GM04503 (cell line): ENCODE measurements around the gene TRAPPC3.
"Not testable (repeated sequence)": the region's sequence is repeated elsewhere in the genome, so short reads cannot be mapped to it uniquely, and the experiment has no call there.

Experiments
- DNase-seq: peaks from one replicate; pipeline ENCODE4 v3.0.0-alpha.2; 2012; ENCODE audit warnings: low read depth

The TRAPPC3 gene

DNA sequence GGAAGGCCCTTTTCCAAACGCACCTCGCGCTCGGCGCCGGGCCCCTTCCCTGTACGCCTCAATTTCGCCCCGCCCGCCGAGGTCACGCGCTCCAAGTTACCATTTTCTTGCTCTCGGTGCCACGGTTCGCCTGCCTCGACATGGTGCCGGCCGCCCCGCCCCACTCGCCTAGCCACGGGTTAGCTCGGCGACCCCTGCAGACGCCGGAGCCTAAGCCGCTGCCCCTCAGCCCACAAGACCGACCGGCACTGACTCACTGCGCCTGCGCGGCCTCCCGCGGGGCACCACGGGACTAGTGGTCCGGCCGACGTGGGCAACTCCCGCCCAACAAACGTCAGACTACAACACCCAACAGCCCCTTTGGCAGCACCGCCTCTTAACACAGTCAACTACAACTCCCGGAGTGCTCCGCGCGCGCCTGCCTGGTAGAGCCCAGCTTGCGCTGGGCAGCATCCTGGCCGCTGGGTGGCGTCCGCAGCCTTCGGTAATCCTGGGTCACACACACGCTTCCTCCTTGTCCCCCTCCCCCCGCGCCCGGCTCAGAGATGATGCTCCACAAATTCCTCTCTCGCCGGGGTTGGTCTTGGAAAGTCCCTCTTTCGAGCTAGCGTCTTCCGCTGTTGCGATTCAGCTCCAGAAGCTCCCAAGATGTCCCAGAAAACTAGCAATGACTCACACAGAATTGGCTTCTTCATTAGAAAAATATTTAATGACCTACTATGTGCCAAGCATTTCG is at the start of gene TRAPPC3:
Gene TRAPPC3 (minus strand): TSS at position 250 of the 736 bp plus-strand sequence. CDS start 108 bp downstream, at position 142.
- DNase-seq, result peak; percentile 98

DNA sequence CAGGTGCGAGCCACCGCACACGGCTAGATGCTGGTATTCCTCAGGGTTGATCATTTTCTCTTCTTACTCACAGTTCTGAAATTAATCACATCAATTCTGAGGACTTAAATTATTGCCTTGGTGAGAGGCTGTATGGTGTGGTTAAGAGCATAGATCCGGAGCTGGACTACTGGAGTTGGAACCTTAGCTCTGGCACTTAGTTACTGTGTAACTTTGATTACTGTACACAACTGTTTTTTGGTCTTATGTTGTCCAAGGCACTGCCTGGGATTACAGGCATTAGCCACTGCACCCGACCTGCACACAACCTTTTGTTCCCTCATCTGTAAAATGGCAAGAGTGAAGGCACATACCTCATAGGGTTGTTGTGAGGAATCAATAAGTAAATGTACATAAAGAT is 49.4 kb upstream of the TRAPPC3 start:
- no peak for DNase-seq

DNA sequence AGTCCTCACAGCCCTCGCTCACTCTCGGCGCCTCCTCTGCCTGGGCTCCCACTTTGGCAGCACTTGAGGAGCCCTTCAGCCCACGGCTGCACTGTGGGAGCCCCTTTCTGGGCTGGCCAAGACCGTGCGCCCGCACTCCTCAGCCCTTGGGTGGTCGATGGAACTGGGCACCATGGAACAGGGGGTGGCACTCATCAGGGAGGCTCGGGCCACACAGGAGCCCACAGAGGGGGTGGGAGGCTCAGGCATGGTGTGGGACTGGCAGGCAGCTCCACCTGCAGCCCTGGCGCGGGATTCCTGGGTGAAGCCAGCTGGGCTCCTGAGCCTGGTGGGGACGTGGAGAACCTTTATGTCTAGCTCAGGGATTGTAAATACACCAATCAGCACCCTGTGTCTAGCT is 47.5 kb upstream of the TRAPPC3 start:
- not testable (repeated sequence) for DNase-seq

DNA sequence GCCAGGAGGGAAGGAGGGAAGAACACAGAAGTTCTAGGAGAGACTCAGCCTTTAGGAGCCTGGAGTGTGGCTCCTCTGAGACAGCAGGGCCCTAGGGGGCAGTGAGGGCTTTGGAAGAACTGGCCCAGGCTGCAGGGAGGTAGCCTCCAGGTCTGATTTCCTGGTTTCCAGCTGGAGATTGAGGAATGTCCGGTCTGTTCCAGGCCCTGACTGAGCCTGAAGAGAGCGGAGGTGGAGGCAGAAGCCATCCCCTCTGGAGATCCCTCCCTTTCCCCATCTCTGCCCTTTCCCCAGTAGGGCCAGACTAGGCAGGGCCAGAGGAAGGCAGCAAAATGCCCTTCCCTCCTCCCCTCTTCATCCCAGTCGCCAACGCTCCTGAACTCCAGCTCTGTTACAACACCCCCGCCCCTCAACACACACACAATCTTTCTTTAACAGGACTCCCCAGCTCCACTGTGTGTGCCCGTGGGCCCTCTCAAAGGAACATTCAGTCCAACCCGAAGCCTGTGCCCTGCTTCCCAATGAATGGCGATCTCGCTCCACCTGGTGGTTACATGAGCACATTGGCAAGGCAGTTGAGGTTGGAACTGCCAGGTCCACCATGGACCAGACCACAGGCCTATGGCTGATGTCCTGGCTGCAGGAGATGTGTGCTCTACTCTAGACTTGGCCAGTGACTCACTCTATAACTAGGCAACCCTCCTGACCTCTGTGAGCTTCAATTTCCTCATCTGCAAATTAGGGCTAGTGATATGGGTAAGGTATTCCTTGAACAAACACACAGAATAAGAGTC is 38.7 kb upstream of the TRAPPC3 start:
- peak; percentile 75 for DNase-seq

DNA sequence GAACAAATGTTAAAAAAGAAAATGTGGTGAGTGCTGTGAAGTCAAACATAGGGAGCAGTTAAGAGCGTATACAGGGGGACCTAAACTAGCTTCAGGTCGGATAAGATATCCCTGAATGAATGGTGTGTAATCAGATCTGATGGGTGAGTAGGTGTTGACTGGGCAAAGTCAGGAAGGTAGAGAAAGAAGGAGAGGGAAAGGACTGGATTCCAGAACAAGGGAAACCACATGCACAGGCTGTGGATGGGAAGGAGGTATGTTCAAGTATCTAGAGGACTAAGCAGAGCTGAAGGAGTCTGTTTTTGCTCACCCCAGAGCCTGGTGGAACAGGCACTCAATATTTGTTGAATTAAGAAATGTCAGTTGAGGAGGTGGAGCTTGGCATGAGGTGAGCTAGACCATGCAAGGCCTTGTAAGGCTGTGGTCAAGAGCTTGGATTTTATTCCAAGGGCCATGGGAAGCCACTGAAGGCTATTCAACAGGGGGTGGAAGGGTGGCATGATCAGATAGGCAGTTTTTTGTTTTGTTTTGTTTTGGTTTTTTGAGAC is 34.1 kb upstream of the TRAPPC3 start:
- DNase-seq, result no peak

DNA sequence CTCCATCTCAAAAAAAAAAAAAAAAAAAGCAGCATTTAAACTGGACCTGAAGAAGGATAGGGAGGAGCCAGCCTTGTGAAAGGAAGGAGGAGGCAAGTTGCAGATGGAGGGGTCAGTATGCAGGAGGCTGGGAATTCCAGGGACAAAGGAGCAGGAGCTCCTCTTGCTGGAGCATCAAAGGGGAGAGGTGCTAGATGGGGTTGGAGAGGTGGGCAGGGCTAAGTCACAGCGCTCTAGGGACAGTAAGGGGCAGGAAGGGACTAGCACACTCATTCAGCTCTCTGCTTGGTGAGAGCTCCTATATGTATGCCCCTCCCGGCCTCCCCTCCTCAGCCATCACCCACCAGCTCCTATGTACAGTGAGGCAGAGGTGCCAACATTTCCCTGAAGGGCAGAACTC is 33.4 kb upstream of the TRAPPC3 start:
- DNase-seq, result no peak

DNA sequence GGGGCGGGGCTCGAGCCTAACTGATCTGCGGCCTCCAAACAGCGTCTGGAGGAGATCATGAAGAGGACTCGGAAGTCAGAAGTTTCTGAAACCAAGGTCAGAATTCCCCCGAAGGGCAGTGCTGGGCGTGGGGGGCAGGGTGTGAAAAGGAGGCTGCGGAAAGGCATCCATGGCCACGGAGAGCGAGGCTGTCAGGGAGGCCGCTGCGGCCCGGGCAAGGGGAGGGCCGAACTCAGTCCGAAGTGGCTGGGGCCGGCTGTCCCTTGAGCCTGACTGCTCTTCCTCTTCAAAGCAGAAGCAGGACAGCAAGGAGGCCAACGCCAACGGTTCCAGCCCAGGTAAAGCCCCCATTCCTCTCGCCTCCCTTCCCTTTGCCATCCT is 29.9 kb upstream of the TRAPPC3 start:
- DNase-seq, result no peak

DNA sequence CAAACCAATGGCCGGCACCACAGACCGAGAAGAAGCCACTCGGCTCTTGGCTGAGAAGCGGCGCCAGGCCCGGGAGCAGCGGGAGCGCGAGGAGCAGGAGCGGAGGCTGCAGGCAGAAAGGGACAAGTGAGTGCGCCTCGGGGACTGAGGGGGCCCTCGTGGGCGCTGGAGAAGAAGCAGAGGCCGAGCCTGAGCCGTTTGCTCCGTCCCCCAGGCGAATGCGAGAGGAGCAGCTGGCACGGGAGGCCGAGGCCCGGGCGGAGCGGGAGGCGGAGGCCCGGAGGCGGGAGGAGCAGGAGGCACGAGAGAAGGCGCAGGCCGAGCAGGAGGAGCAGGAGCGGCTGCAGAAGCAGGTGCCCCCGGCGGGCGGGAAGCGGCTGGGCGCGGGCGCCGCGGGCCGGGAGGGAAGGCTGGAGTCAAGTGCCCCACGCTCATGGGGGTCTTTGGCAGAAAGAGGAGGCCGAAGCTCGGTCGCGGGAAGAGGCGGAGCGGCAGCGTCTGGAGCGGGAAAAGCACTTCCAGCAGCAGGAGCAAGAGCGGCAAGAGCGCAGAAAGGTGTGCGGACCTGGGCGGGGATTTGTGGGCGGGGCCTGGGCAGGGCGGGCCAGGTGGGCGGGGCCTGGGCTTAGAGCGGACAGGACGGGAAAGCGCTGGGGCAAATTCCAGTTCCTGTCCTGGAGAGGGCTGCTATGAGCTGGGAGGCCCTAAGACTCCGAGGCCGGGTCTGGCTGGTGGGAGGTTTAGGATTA is 29.4 kb upstream of the TRAPPC3 start:
- DNase-seq, result no peak

DNA sequence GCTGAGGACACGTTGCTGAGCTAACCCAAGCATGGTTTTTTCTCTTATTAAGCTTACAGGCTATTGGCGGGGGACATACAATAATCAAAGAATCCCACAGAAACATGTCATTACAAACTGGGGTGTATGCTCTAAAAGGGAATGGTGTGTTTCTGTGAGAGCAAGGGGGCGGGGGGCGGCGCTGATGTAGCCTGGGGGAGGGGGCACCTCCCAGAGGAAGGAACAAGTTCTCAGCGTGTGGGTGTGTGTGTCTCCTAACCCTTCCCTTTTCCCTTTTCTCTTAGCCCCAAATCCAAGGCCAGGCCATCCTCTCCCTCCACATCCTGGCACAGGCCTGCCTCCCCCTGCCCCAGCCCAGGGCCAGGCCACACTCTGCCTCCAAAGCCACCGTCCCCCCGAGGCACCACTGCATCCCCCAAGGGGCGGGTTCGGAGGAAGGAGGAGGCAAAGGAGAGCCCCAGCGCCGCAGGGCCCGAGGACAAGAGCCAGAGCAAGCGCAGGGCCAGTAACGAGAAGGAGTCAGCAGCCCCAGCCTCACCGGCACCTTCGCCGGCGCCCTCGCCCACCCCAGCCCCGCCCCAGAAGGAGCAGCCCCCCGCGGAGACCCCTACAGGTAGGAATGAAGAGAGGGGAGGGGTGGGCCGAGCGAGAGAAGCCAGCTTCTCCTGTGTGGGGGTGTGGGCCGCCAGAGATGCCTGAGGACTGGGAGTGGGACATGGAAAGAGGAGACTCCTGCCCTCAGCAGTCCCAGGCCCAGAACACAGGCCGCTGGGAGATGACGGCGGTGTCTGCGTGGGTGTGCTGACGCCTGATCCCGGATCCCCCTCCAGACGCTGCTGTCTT is 28.5 kb upstream of the TRAPPC3 start:
- no peak for DNase-seq

DNA sequence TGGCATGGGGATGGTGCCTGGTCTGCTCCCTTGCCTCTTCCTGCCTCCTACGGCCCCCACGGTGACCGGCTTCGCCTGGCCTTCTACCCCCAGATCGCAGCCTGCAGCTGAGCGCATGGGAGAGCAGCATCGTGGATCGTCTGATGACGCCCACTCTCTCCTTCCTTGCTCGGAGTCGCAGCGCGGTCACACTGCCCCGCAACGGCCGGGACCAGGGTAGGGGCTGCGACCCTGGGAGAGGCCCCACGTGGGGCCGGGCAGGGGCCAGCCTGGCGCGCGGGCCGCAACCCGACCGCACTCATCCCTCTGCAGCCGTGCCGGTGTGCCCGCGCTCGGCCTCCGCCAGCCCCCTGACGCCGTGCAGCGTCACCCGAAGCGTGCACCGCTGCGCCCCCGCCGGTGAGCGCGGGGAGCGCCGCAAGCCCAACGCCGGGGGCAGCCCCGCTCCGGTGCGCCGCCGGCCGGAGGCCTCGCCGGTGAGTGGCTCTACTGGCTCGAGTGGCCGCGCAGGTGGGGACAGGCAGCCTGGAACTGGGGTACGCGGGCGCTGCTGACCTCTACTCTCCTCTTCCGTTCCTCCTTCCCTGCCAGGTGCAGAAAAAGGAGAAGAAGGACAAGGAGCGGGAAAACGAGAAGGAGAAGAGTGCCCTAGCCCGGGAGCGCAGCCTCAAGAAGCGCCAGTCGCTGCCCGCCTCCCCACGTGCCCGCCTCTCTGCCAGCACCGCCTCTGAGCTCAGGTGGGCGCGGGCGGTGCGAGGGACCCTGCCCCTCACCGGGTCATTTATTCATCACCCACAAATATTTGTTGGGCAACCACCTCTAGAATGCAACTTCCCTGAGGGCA is 27.0 kb upstream of the TRAPPC3 start:
- DNase-seq, result no peak

DNA sequence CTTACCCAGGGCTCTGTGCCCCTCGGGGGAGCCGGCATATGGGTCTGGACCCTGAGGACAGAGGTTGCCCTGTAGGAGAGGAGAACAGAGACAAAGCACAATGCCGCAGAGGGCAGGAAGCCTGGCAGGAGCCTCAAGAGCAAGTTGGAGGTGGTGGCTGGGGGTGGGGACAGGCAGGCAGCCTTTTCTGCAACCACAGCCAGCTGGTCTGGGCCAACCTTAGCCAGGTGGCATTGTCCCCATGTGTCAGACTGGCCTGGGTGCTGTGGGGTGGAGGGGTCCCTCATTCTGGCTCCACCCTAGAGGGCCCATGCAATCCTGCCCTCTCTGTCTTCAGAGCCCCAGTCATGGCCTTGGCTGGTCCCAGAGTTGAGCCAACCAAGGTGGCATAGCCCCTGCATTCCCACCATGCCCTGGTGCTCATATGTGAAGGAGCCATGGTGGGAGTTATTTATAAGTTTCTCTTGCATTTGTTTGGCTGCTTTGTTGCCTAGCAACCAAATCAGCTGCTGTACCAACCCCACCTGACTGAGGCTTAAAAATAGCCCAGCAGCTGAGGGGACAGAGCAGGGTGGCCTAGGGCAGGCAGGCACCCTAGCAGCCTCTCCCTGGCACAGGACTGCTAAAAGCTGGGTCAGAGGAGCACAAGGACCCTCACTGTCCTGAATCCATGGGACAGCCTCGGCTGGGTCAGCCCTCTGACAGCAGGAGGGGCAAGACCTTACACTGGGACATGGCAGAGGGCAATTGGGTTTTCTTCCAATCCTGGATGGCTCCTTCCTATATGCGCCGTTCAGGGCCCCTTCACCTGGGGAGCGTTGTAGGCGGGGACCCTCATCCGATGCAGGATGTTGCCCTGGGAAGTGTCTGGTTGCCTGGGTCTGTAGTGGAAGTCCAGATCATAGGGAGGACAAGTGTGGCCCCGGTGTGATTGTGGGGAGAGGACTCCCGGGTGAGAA is 26.1 kb upstream of the TRAPPC3 start:
- DNase-seq, result no peak

DNA sequence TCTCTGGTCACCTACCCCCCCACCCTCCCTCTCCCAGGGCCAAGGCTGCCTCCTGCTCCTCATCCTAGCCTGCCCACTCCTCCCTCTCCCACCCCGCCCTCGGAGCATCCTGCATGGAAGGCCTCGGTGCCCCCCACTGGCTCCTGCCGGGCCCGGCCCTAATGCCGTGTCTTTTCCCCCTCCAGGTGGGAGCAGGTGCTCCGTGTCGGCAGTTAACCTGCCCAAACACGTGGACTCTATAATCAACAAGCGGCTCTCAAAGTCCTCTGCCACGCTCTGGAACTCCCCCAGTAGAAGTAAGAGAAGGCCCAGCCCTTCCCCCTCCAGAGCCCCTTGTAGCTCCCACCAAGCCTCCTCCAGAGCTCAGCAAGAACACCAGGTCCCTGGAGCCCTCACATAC is 25.4 kb upstream of the TRAPPC3 start:
- DNase-seq, result no peak

DNA sequence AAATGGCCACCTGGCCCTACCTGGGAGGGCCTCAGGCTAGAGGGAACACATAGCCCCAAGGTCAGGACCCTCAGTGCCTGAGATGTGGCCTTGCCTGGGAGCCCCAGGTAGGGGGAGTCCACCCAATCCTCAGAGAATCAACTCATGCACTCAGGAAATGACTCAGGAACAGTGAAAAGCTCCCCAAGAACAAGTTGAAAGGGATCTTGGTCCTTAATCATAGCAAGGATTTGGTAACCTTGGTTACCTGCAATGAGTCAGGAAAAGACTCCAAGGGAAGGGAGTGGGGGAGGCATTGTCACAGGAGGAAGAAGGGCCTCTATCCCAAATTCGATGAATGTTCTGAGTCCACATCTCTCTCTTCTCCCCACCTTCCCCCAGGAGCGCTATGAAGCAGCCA is 23.7 kb upstream of the TRAPPC3 start:
- no peak for DNase-seq

DNA sequence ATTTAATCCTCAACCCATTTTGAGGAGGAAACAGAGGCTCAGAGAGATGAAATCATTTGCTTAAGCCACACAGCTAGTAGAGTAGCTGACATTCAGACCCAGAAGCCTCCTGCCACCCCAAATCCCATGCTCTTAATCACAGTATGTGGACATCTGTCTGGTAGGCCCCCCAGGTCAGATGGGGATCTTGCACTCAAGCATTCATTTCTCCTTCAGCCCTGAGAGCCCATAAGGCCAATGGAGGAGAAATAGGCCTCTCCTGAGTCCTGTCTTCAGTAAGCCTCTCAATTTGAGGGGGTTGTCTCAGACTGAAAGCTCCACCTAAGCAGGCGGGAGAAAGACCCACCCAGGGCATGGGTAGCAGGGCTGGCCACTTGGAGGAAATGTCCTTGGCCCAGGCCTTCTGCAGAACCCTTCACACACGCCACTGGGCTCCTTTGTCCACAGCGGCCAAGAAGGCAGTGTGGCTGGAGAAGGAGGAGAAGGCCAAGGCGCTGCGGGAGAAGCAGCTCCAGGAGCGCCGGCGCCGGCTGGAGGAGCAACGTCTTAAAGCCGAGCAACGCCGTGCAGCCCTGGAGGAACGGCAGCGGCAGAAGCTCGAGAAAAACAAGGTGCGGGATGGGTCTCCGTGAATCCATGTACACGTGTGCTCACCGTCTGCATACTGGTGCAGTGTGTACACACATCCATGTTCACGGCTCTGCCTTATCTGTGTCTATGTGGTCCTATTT is 22.9 kb upstream of the TRAPPC3 start:
- no peak for DNase-seq

DNA sequence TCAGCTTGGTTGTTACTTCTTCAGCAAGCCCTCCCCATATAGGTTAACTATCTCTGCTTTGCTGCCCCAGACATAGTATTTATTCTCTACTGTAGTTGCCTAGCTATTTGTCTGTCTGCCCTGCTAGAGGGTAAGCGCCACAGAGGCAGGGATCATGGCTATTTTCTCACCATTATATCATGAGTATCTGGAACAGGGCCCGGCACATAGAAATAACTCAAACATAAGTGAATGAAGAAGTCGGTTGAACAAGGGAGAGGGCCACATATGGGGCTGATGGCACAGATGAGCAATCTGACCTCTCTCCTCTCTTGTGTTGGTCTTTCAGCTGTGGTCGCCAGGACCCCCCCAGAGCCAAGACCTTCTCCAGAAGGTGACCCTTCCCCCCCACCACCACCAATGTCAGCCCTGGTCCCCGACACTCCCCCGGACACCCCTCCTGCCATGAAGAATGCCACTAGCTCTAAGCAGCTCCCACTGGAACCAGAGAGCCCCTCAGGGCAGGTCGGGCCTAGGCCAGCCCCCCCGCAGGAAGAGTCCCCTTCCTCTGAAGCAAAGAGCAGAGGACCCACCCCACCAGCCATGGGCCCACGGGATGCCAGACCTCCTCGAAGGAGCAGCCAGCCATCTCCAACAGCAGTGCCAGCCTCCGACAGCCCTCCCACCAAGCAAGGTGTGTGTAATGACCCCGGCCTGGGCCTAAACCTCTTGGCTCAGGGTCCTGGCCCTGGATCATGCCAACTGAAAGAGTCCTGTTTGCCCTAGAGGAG is 21.5 kb upstream of the TRAPPC3 start:
- DNase-seq, result no peak

DNA sequence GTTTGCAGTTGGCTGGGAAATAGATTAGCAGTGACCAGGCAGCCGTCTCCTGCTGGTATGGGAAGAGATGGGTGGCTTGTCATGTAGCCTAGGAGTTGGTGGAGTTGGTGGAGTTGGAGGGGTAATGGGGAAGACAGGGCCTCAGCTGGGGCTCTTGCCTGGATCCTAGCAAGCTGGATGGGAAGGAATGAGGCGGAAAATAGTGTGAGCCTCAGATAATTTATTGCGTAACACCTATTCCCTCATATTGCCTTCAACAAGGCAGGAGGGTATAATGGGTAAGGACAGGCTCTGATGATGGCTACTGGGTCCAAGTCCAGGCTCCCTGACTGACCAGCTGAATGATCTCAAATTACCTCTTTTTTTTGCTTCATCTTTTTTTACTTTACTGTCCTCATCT is 19.2 kb upstream of the TRAPPC3 start:
- no peak for DNase-seq

DNA sequence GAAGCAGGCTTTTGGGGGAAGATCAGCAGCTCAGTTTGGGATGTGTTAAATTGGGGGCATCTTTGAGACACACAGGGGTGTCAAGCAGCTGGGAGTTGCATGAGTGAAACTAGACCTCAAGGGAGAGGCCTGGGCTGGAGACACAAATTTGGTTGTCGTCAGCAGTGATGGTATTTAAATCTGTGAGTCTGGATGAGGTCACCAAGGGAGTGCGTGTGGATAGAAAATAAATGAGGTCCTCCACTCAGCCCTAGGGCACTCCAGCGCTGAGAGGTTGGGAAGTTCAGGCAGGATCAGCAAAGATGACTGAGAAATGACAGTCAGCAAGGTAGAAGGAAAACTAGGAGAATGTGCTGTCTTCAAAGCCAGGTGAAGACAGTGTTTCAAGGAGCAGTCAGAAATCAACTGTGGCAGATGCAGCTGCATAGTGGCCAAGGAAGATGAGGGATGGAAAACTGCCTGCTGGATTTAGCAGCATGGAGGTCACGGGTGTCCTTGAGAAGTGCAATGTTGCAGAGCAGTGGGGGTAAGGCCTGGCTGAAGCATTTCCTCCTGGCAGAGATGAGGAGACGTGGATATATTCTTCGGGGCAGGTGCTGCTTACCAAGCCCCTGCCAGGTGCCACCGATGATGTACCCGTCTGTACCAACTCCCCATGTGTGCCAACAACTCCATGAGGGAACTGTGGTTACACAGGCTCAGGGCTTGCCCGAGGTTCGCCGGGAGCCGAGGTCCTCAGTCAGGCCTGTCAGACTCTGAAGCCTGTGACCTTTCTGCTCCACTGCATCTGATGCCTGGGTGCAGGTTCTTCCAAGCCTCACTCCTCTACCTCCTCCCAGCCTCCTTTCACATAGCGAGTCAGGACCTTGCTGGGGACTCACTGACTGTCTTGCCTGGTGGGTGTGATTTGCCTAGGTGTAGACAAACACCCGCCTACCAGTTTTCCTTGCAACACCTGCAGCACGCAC is 17.9 kb upstream of the TRAPPC3 start:
- DNase-seq, result no peak
